Kidney (tissue), 14 donors: ENCODE results near the gene CEMIP2. TPM values are rescaled to one million over a fixed set of nuclear protein-coding genes. Genes with fewer than 3 reads are reported as not detected.

Source experiments
- DNase-seq, 5 donors: peaks; one replicate each; pipeline ENCODE4 v3.0.0-alpha.2; 2013 to 2020
- FAIRE-seq: peaks from 2 replicates; lab custom pipeline; 2012; peaks lifted over from hg19 to GRCh38; lab: Jason Lieb, UNC
- H3K27ac ChIP-seq, 2 donors: one replicate each; pipeline ENCODE4 v1.7.0; 2013; ENCODE audit warnings: low read depth in 2 of 2, low read length in 2 of 2, inconsistent platforms in 1 of 2
- H3K27me3 ChIP-seq: one replicate; pipeline ENCODE4 v1.7.1; 2013; ENCODE audit warnings: low read length, inconsistent platforms; ENCODE audit not compliant: control insufficient read depth, insufficient read depth
- H3K36me3 ChIP-seq, 3 donors: one replicate each; pipeline versions ENCODE4 v1.7.0 to v1.7.1; 2013; ENCODE audit warnings: low read length in 3 of 3, control low read depth in 1 of 3, inconsistent platforms in 1 of 3; ENCODE audit not compliant: insufficient read depth in 3 of 3, control insufficient read depth in 2 of 3
- H3K4me1 ChIP-seq, 3 donors: one replicate each; pipeline versions ENCODE4 v1.7.0 to v1.7.1; 2013; ENCODE audit warnings: low read length in 3 of 3, inconsistent platforms in 1 of 3, low read depth in 1 of 3; ENCODE audit not compliant: control insufficient read depth in 2 of 3, insufficient read depth in 2 of 3
- H3K4me3 ChIP-seq, 3 donors: one replicate each; pipeline versions ENCODE4 v1.7.0 to v1.8.1; 2013; ENCODE audit warnings: low read length in 3 of 3, control low read depth in 1 of 3, inconsistent platforms in 1 of 3
- H3K9ac ChIP-seq, 3 donors: one replicate each; pipeline versions ENCODE4 v1.7.0 to v1.7.1; 2013; ENCODE audit warnings: low read length in 3 of 3, control low read depth in 1 of 3, inconsistent platforms in 1 of 3
- H3K9me3 ChIP-seq, 3 donors: one replicate each; pipeline versions ENCODE4 v1.7.0 to v1.7.1; 2013; ENCODE audit warnings: low read length in 3 of 3, control low read depth in 1 of 3, inconsistent platforms in 1 of 3; ENCODE audit not compliant: control insufficient read depth in 2 of 3, insufficient read depth in 1 of 3
- CTCF ChIP-seq: IDR thresholded peaks from 3 replicates; pipeline ENCODE4 v1.5.1; 2012; ENCODE audit warnings: mild to moderate bottlenecking, moderate library complexity, borderline replicate concordance; ENCODE audit not compliant: insufficient read depth; ENCODE audit errors: extremely low read depth
- intact Hi-C: fragments of 100-400 bp; cut with DNase I; formaldehyde crosslinking; loops from one replicate; pipeline ENCODE4 v1.11.1; 2022
- polyA plus RNA-seq: library from polyadenylated mRNA; stranded (reverse); fragments of 350-450 nt; fragmentation: Illumina TruSeq; extraction: RNeasy Lipid Tissue Mini Kit (QIAGEN cat#74804); gene quantifications from one replicate; pipeline ENCODE4 v1.2.3, GENCODE V29; 2014; ENCODE audit warnings: low read depth, low replicate concordance; ENCODE audit not compliant: insufficient read depth
- total RNA-seq: library from RNA; stranded (reverse); fragmentation: NEBNext Ultra II Directional; extraction: Animal tissue kit (Norgen Biotek cat#: 25700); gene quantifications from one replicate; pipeline ENCODE4 v1.2.1, GENCODE V29; 2021
- donor health status: control.
- donor health status: control.
- donor health status: control.
- donor health status: control.
- donor health status: control.
- donor health status: DM: yes; HTN: yes; CAD: no.
- donor health status: Normal renal cell carcinoma (clear cell type).

CEMIP2 gene
- total and polyA plus RNA-seq, 2 donors from 2014 or later = 13.9 to 70.7 TPM

GRCh38 chr9:71791875-71792274, 23.6 kb upstream of the CEMIP2 start:
- no peak for DNase-seq
- FAIRE-seq = no peak

GRCh38 chr9:71790296-71790695, 22.0 kb upstream of the CEMIP2 start:
- Histone ChIP-seq H3K36me3 (no peaks in the 10 kb centered on the region), H3K4me1 (peaks cover 0 to 15% (median 4%) of the 10 kb centered on the region in 3 donors), H3K27ac (no peak overlapping the region), H3K4me3 (no peak overlapping the region), H3K9ac (no peak overlapping the region), H3K9me3 (no peaks in the 10 kb centered on the region), H3K27me3 (no peaks in the 10 kb centered on the region)
- intact Hi-C loops = no loop called here
- DNase-seq (no peak), FAIRE-seq (no peak)
- TF ChIP-seq CTCF = no peak

More at GRCh38 chr9:71791875-71792274, 23.6 kb upstream of the CEMIP2 start:
- Histone ChIP-seq H3K9ac (no peak overlapping the region), H3K4me3 (no peak overlapping the region), H3K27me3 (no peaks in the 10 kb centered on the region), H3K9me3 (no peaks in the 10 kb centered on the region), H3K27ac (peak overlapping the region; percentile 28 to 60), H3K4me1 (peaks cover 0 to 15% (median 4%) of the 10 kb centered on the region in 3 donors), H3K36me3 (no peaks in the 10 kb centered on the region)
- TF ChIP-seq CTCF = no peak
- intact Hi-C loops = no loop called here

- H3K9ac ChIP-seq = no peak overlapping the region
- no peak for TF ChIP-seq CTCF
- no peaks in the 10 kb centered on the region for H3K27me3 ChIP-seq
- H3K4me3 ChIP-seq = no peak overlapping the region
- FAIRE-seq (no peak), DNase-seq (peak in 1 of 5 donors; percentile 87)
- H3K9me3 ChIP-seq = no peaks in the 10 kb centered on the region
- no peaks in the 10 kb centered on the region for H3K4me1 ChIP-seq
- intact Hi-C loops = no loop called here
- no peak overlapping the region for H3K27ac ChIP-seq
- no peaks in the 10 kb centered on the region for H3K36me3 ChIP-seq
These were observed 14.8 kb upstream of the CEMIP2 start for GRCh38 chr9:71783120-71783523.

GRCh38 chr9:71781391-71781790, 13.1 kb upstream of the CEMIP2 start:
- intact Hi-C loops = no loop called here
- H3K4me1 ChIP-seq = no peaks in the 10 kb centered on the region
- no peaks in the 10 kb centered on the region for H3K9me3 ChIP-seq
- DNase-seq (no peak), FAIRE-seq (no peak)
- no peak for TF ChIP-seq CTCF
- H3K9ac ChIP-seq = no peak overlapping the region
- H3K27me3 ChIP-seq = no peaks in the 10 kb centered on the region
- H3K4me3 ChIP-seq = no peak overlapping the region
- H3K27ac ChIP-seq = no peak overlapping the region
- no peaks in the 10 kb centered on the region for H3K36me3 ChIP-seq
